ENCODE measurements around the gene M1AP. TPM values are rescaled to one million over a fixed set of nuclear protein-coding genes. Genes with fewer than 3 reads are reported as not detected.

M1AP gene
- total and polyA plus RNA-seq, 9 of the 15 experiments (the other 6 are each of a cell fraction or from before 2014, with no cell fraction given) = 0.06 to 0.33 (median 0.11) TPM; not detected in 4

DNA sequence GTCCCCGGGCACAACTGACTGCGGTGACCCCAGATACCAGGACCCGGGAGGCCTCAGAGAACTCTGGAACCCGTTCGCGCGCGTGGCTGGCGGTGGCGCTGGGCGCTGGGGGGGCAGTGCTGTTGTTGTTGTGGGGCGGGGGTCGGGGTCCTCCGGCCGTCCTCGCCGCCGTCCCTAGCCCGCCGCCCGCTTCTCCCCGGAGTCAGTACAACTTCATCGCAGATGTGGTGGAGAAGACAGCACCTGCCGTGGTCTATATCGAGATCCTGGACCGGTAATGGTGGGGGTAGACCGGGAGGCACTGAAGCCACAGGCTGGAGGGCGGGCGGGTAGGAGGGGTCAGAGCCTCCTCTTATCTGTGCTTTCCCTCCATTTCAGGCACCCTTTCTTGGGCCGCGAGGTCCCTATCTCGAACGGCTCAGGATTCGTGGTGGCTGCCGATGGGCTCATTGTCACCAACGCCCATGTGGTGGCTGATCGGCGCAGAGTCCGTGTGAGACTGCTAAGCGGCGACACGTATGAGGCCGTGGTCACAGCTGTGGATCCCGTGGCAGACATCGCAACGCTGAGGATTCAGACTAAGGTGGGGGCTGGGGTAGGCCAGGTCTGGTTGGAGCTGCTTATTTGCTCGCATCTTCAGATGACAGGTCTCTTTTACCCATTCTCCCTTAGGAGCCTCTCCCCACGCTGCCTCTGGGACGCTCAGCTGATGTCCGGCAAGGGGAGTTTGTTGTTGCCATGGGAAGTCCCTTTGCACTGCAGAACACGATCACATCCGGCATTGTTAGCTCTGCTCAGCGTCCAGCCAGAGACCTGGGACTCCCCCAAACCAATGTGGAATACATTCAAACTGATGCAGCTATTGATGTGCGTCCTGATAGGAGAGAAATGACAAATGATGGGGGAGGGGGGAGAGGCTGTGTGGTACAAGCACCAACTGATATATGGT lies 117.6 kb downstream of the M1AP start (continued):
- TF ChIP-seq LEF1 (IDR thresholded peaks at IDR 0.05) (peak; percentile 71; the same call in 1 of the 2 replicates), YY1 (IDR thresholded peaks at IDR 0.05; ENCODE audit: borderline replicate concordance in 1 of 3, control insufficient read depth in 1 of 3, extremely low read depth in 1 of 3, insufficient read depth in 3 of 3, insufficient read length in 1 of 3, insufficient replicate concordance in 2 of 3, low read depth in 1 of 3, low read length in 2 of 3) (peak; percentile 30 to 84 (median 72)), NONO (IDR thresholded peaks at IDR 0.05; ENCODE audit: low read depth in 2 of 2, low read length in 1 of 2) (no peak), MTA2 (IDR thresholded peaks at IDR 0.05; ENCODE audit: low read depth) (peak; percentile 63), ATF7 (IDR thresholded peaks at IDR 0.05) (no peak), MAFK (IDR thresholded peaks at IDR 0.05; ENCODE audit: low read length) (no peak), SAFB2 (IDR thresholded peaks at IDR 0.05; ENCODE audit: borderline replicate concordance, low read depth, low read length, severe bottlenecking) (no peak), ZKSCAN1 (IDR thresholded peaks at IDR 0.05; ENCODE audit: low read depth, low read length) (peak; percentile 71; the same call in 1 of the 2 replicates), PYGO2 (tag; IDR thresholded peaks at IDR 0.05) (no peak), ILK (tag; IDR thresholded peaks at IDR 0.05; ENCODE audit: borderline replicate concordance, low read depth) (no peak), SRF (CRISPR knock-in tag; IDR thresholded peaks at IDR 0.05) (0 out of 4 replicates have a peak, but pooled peaks of 1 of the 2 experiments have one; percentile 22), GATAD2B (IDR thresholded peaks at IDR 0.05; ENCODE audit: borderline replicate concordance) (0 out of 2 replicates have a peak, but pooled peaks have one; percentile 19), EGR1 (conservative IDR thresholded peaks at IDR 0.05) (no peak), ZNF197 (CRISPR knock-in tag; IDR thresholded peaks at IDR 0.05; ENCODE audit: low read depth) (no peak; the same call in 1 of the 2 replicates), E2F4 (CRISPR knock-in tag; IDR thresholded peaks at IDR 0.05; ENCODE audit: low read depth) (peak; percentile 65; the same call in 1 of the 2 replicates), ATF1 (CRISPR knock-in tag; IDR thresholded peaks at IDR 0.05) (no peak), ATF1 (tag; IDR thresholded peaks at IDR 0.05) (peak; percentile 61), ZNF143 (CRISPR knock-in tag; IDR thresholded peaks at IDR 0.05) (no peak)
- TF ChIP-seq, protein P1, sequence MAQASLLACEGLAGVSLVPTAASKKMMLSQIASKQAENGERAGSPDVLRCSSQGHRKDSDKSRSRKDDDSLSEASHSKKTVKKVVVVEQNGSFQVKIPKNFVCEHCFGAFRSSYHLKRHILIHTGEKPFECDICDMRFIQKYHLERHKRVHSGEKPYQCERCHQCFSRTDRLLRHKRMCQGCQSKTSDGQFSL (CRISPR knock-in tag; IDR thresholded peaks at IDR 0.05) = peak; percentile 89
- TF ChIP-seq, protein P1 (tag; IDR thresholded peaks at IDR 0.05) = peak in 1 of 2 experiments; percentile 85; a peak in 2 of 4 replicates
- TF ChIP-seq, protein P2, sequence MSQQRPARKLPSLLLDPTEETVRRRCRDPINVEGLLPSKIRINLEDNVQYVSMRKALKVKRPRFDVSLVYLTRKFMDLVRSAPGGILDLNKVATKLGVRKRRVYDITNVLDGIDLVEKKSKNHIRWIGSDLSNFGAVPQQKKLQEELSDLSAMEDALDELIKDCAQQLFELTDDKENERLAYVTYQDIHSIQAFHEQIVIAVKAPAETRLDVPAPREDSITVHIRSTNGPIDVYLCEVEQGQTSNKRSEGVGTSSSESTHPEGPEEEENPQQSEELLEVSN (IDR thresholded peaks at IDR 0.05; ENCODE audit: borderline replicate concordance in 1 of 2, extremely low read depth in 1 of 2, insufficient read depth in 1 of 2, insufficient read length in 1 of 2, low read depth in 1 of 2, low read length in 1 of 2, poor library complexity in 1 of 2, severe bottlenecking in 1 of 2) = peak; percentile 98
